H1 (cell line): ENCODE measurements around the gene FHDC1. TPM values are rescaled to one million over a fixed set of nuclear protein-coding genes. Genes with fewer than 3 reads are reported as not detected.
A peak's percentile ranks its signal among the peaks of the same experiment; 100 is the strongest.

Experiments used
- CHD7 ChIP-seq: fragments of 300-600 bp; sonication (generic); IDR thresholded peaks from 2 replicates; pipeline ENCODE4 v1.7.1; 2012; ENCODE audit warnings: low read length, moderate library complexity, mild to moderate bottlenecking, inconsistent platforms; ENCODE audit not compliant: insufficient replicate concordance
- polyA plus RNA-seq, 7 experiments: library from polyadenylated mRNA; depleted of rRNA in 3 of 7; stranded (reverse) in 5 of 7; unstranded in 2 of 7; fragments of >200 nt in 5 of 7; fragments of 200-250 nt in 2 of 7; gene quantifications; 1 replicate in 5 of 7; 2 replicates in 1 of 7; 4 replicates in 1 of 7; pipeline versions ENCODE4 v1.2.1 to v1.2.3, GENCODE V29; 2011 to 2013; ENCODE audit warnings: missing spikeins in 2 of 7, mixed read lengths in 2 of 7
- total RNA-seq: library from RNA; stranded (reverse); fragmentation: NEBNext Ultra II Directional; extraction: Animal tissue kit (Norgen Biotek cat#: 25700); gene quantifications from 2 replicates; pipeline ENCODE4 v1.2.1, GENCODE V29; 2021

Gene FHDC1
- total and polyA plus RNA-seq, 2 of the 8 experiments (the other 6 are each of a cell fraction or from before 2014, with no cell fraction given) = 6.4 to 28.6 TPM

GRCh38 chr4:152951348-152951747 lies 15.2 kb downstream of the FHDC1 start (continued):
- peak; percentile 20 for TF ChIP-seq CHD7
